PC-9 (cell line): ENCODE results near the gene RNF17.

Source experiments
- EZH2 ChIP-seq: fragments of 200-600 bp; sonication (generic); IDR thresholded peaks from 2 replicates; pipeline ENCODE4 v1.8.0; 2017; ENCODE audit warnings: antibody characterized with exemption, low read depth
- TF ChIP-seq, protein P1 (sequence below): fragments of 200-600 bp; sonication (generic); conservative IDR thresholded peaks from 2 replicates; pipeline ENCODE4 v1.6.1; 2017; ENCODE audit warnings: mixed run types, antibody characterized with exemption, mild to moderate bottlenecking, moderate library complexity

DNA sequence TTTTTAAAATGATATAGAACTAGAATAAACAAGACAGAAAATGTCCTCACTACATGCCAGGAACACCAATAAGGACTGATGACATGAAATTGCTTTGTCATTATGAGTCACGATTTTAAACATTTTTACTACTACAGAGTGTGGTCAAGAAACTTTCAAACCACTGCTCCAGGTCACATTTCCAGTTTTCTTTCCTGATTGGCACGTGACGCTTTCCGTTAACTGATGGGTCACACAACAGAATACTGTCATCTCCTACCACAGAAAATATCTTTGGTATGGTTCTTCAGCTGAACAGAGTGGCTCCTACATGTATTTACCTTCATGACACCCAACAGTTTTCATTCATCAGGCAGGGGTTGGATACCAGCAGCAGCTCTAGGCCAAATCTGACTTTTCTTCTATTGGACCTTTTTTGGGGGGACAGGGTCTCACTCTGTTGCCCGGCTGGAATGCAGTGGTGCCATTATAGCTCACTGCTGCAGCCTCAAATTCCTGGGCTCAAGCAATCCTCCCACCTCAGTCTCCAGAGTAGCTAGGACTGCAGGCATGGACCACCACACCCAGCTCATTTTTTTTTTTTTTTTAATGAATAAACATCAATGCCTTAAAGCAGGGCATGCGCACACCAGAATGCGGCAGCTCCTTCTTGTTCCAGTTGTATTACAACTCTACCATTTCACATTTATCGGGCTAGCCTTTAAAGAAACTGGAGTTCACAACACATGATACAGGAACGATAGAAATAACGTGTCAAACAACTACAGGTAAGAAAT, 147.4 kb downstream of the RNF17 start:
- TF ChIP-seq, protein P1, sequence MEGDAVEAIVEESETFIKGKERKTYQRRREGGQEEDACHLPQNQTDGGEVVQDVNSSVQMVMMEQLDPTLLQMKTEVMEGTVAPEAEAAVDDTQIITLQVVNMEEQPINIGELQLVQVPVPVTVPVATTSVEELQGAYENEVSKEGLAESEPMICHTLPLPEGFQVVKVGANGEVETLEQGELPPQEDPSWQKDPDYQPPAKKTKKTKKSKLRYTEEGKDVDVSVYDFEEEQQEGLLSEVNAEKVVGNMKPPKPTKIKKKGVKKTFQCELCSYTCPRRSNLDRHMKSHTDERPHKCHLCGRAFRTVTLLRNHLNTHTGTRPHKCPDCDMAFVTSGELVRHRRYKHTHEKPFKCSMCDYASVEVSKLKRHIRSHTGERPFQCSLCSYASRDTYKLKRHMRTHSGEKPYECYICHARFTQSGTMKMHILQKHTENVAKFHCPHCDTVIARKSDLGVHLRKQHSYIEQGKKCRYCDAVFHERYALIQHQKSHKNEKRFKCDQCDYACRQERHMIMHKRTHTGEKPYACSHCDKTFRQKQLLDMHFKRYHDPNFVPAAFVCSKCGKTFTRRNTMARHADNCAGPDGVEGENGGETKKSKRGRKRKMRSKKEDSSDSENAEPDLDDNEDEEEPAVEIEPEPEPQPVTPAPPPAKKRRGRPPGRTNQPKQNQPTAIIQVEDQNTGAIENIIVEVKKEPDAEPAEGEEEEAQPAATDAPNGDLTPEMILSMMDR: no peak
- TF ChIP-seq EZH2: no peak
